HK-2 (cell line): ENCODE measurements around the gene TMEM94.
"Not testable (repeated sequence)": the region's sequence is repeated elsewhere in the genome, so short reads cannot be mapped to it uniquely, and the experiment has no call there.

Experiments
- DNase-seq: peaks from one replicate; pipeline ENCODE4 v3.0.0-alpha.2; 2018; ENCODE audit not compliant: unreplicated experiment

The TMEM94 gene

DNA sequence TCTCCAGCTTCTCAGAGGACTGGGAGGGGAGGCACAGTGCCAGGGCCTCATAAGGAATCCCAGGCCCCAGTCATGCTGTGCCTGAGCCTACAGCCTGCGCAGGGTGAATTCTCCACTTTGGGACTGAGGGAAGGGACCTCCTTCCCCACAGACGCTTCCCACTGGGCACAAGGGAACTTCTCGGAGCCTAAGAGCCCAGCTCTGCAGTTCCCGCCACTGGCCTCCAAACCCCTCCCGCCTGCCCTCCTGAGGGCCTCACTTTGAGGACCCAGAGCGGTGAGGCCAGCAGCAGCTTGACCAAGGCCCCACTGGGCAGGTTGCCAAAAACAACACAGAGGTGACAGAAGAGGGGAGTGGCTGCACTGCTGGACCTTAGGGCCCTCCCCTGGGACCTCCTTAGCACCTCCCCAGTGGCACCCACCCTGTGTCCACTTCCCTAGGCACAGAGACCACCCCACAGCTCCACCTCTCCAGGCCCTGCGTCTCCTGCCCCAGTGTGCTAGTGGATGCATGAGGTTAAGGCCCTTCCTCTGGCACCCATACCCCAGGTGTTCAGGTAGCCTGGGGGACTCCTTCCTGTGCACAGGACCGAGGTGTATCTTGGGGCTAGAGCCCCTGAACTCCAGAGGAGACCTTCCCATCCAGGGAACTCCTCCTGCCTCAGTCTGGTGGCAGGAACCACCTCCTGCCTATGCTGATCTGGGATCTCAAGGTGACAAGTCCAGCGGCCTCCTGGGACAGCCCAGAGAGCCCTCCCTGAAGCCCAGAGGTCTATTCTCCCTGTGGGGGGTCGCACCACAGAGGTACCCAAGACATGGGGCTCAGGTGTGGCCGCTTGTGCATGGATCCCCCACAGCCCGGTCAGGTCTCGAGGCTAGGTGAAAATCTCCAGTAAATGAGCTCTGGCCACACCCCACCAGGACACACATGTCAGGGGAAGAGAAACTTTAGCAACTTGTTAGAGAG, 55.5 kb downstream of the TMEM94 start:
- DNase-seq = peak; percentile 48

DNA sequence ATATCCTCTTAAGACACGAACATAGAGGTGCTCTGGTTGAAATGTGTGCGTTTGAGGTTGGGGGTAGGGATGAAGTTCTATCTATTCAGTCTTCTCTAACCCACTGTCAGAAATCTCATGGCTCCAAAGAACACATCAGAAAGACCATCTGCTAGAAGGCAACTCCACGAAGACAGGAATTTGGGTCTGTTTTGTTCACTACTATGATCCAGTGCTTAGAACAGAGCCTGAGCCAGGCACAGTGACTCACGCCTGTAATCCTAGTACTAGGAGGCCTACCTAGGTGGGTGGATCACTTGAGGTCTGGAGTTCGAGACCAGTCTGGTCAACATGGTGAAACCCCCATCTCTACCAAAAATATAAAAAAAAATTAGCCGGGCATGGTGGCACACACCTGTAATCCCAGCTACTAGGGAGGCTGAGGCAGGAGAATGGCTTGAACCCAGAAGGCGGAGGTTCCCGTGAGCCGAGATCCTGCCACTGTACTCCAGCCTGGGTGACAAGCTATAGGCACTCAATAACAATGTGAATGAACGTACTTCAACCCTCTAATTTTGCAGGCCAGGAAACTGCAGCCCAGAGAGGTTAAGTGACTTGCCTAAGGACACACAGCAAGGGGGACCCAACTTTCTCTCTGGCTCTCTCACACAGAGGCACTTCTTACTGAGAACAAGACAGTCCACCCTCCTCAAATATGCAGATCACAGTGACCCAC, 56.6 kb downstream of the TMEM94 start:
- DNase-seq = no peak

DNA sequence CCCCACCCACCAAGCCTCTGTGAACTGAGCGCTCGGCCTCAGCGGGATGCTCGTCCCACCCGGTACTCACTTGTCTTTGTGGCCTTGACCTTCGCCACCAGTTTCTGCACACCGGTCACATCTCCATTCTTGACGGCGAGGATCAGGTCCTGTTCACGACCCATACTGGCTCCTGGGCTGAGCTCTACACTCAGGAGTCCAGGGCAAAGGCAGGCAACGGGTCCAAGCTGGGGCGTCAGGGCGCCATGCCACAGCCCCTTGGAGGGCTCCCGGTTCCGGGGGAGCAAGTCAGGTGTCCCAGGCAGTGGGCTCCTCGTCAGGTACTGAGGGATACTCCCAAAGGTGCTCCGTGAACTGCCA, 57.2 kb downstream of the TMEM94 start:
- DNase-seq = no peak

DNA sequence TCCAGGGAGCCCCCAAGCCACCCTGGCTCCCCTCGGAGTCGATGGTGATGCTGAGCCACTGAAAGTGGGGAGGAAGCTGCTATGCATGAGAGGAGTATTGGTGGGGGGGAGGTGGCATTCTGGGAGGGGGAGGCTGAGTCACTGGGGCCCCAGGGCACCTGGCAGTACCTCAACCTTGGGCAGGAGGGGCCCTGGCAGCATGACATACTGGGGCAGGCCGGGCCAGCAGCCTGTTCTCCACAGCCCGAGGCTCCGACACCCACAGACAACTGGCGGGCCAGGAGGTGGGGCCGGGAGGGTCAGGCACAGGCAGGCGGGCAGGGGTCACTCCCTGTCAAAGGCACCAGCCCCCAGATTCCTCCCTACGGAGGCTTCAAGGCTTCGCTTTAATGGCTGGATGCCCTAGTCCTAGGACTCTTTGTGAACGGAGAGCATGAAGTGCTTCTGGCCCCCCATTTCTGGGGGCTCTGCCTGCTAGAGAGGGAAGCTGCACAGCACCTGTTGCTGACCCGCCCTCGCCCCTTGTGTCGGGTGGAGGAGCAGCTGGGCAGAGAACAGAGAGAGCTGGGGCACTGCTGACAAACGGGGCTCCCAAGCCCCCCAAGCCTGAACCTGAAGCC, 58.0 kb downstream of the TMEM94 start:
- DNase-seq = peak; percentile 58

DNA sequence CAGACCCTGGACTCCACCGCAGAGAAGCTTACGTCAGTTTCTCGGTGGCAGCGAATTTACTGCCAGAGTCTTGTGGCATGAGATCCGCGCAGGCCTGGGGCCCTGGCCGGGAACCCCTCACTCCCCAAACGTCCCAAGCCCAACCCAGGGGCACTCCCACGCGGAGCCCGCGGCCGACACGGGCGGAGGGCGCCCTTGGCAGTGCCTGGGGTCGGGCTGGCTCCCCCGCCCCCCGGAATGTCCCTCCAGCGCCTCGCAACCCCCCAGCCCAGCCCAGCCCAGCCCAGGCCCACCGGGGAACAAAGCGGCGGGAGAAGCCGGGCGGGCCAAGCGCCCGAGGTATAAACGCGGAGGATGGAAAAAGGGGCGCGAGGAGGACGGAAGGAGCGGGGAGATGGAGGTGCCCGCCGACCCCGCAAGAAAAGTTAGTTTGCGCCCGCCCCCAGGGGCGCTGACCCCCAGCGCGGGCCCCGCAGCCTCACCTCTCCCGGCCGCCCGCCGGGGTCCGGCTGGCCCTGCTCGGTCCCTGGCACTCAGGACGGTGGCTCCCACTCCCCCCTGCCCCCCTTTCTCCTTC, 58.6 kb downstream of the TMEM94 start:
- DNase-seq = peak; percentile 27

DNA sequence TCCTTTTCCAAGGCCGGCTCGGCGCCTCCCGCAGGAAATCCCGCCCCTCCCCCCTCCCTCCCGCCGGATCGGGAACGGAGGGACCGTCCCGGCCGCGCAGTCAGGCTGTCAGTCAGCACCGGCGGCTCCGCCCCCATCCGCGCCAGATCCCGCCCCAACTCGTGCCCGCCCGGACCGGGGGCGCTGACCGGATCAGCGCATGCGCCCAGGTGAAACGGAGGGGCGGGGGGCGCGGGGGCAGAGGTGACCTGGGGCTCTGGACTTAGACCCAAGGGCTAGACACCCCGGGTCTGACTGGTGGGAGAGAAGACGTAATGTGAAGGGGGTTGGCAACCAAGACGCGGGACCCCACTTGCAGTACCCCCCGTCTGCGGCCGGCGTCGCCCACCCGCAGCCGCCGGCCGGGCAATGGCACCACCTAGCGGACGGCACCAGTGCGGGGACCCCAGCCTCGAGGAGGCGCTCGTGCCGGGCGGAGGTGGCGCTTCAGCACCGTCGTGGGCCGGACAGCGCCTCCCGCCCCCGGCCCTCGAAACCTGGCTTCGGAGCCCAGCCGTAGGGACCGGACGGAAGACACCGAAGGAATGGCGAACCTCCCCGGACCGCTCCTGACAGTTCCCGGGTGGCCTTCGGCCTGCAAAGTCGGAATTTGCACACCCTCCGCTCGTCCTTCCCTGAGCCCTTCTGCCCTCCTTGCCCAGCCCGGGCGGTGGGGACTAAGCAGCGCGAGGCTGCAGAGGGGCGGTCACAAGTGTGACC, 59.2 kb downstream of the TMEM94 start, which contains the start of gene CASKIN2:
Gene CASKIN2 (minus strand): TSS at position 42 of the 759 bp plus-strand sequence. CDS start 1,733 bp downstream, outside the sequence.
- DNase-seq = peak; percentile 95

DNA sequence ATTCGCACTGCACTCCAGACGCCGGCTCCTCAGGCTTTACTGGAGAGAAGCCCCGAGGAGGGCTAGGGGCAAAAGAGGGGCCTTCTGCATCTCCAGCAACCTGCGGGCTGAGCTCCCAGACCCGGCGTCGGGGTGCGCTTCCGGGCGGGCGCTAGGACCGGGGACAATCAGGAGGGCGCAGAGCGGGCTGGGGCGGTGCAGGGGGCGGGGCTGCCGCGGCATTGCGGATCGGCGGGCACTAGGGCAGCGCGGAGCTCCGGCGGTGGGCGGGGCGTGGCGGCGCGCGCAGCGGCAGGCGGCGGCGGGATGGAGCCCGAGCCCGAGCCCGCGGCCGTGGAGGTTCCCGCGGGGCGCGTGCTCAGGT, 59.8 kb downstream of the TMEM94 start, which contains the start of gene TSEN54:
Gene TSEN54 (plus strand): TSS at position 274 of the 364 bp plus-strand sequence. CDS start 33 bp downstream, at position 307.
- peak; percentile 93 for DNase-seq

DNA sequence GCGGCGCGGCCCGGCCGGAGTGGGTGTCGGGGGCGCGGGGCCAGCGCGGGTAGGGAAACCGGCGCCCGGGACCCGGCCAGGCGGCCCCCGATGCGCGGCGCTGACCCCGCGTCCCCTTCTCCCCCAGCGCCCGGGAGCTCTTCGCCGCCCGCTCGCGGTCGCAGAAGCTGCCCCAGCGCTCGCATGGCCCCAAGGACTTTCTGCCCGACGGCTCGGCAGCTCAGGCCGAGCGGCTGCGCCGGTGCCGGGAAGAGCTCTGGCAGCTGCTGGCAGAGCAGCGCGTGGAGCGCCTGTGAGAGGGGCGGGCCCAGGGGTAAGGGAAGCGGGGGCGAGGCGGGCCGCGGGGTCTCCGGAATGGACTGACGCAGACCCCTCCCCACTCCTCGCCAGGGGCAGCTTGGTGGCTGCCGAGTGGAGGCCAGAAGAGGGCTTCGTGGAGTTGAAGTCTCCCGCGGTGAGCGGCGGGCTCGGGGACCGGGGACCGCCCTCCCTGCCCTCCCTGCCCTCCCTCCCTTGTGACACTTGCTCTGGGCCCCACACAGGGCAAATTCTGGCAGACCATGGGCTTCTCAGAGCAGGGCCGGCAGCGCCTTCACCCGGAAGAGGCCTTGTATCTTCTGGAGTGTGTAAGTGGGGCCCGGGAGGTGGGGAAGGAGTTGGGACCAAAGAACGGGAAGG, 60.3 kb downstream of the TMEM94 start:
- peak; percentile 39 for DNase-seq

DNA sequence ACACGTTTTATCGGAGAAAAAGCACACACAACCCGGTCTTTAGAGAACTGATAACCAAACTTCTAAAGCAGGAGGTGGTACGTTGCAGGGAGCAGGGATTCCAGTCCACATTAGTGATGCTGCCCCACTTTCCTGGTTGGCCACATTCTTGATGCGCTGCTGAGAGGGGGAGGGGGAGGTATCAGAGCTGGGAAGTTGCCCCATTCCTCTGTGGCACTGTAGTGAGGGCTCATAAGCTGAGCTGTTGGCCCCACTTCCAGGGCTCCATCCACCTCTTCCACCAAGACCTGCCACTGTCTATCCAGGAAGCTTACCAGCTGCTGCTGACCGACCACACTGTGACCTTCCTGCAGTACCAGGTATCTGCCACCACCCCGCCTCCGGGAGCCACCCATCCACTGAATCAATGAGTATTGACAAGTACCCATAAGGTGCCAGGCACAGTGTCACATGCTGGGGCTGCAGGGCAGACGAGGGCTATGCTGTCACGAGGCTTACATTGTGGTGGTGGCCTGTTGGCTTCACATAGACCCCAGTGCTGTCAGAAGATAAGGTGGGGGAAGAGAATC, 60.9 kb downstream of the TMEM94 start:
- DNase-seq = no peak

DNA sequence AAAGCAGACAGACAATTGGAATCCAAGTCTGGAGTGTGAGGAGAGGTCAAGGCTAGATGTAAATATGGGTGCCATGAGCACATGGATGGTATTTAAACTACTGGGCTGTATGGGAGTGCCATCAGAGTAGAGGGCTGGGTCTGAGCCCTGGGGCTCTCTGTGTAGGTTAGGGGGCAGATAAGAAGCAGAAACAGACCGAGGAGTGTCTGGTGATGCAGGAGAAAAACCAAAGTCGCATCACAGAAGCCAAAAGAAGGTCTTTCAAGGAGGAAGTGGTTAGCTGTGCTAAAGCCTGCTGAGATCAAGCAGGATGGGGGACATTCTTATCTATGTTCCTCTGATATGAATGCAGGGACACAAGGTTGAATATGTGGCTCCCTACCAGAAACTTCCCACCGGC, 61.8 kb downstream of the TMEM94 start:
- no peak for DNase-seq

DNA sequence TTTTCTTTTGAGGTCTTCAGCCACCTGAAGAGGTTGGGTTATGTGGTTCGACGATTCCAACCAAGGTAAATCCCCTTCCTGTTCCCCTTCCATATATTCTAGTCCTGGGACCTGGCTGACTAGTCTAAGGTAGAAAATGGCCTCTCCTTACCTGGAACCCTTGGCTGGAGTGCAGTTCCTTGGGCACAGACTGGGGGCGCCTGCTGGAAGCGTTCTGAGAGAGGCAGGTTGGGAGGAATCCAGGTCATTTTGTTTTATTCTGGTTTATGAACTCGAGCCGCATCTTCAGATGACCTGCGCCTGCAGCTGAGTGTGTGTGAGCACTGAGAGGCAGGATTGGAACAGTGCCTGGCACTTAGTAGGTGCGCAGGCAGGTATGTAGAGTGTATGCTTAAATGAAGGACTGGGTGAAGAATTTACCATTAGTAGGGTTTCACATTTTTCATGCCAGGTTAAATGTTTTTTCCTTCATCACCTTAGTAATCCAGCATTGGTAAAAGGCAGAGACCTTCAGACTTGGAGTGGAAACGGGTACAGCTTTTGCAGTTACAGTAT, 62.6 kb downstream of the TMEM94 start:
- DNase-seq = no peak

DNA sequence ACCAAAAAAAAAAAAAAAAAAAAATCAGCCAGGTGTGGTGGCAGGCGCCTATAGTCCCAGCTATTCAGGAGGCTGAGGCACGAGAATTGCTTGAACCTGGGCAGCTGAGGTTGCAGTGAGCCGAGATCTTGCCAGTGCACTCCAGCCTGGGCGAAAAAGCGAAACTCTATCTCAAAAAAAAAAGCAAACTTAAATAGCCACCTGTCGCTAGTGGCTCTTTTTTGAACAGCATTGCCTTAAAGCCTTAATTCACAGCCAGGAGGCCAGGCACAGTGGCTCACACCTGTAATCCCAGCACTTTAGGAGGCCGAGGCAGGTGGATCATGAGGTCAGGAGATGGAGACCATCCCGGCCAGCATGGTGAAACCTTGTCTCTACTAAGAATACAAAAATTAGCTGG, 64.0 kb downstream of the TMEM94 start:
- not testable (repeated sequence) for DNase-seq

DNA sequence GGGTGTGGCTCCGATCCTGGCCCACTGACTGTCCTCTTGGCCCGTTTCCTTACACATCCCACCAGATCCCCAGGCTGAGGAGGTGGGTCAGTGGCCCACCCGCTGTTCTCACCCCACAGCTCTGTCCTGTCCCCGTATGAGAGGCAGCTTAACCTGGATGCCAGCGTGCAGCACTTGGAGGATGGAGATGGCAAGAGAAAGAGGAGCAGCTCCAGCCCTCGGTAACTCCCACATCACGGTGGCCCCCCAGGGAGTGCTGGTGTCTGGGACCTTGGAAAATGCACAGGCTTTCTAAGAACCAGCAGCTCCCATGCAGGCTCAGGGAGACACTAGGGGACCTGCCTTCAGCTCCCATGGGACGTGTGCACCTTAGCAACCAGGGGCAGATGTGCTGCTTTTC, 64.9 kb downstream of the TMEM94 start:
- no peak for DNase-seq

DNA sequence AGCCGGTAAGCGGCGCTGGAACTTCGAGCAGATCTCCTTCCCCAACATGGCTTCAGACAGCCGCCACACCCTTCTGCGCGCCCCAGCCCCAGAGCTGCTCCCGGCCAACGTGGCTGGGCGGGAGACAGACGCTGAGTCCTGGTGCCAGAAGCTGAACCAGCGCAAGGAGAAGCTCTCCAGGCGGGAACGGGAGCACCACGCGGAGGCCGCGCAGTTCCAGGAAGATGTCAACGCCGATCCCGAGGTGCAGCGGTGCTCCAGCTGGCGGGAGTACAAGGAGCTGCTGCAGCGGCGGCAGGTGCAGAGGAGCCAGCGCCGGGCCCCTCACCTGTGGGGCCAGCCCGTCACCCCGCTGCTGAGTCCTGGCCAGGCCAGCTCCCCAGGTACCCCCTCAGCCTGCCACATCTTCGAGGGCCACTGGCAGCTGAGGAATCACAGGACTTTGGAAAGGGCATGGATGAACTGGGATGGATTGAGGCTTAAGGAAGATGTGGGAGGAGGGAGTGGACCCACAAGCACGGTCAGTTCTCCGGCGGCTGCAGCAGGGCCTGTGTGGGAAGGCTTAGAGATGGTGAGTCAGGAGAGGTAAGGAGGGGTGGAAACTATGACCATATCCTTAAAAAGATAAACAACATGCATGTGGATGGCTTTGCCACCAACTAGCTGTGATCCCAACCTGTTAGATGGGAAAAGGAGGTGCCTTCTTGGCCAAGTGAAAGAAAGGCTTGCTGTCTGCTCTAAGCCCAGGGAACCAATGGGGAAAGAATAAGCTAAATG, 65.7 kb downstream of the TMEM94 start:
- DNase-seq = no peak

DNA sequence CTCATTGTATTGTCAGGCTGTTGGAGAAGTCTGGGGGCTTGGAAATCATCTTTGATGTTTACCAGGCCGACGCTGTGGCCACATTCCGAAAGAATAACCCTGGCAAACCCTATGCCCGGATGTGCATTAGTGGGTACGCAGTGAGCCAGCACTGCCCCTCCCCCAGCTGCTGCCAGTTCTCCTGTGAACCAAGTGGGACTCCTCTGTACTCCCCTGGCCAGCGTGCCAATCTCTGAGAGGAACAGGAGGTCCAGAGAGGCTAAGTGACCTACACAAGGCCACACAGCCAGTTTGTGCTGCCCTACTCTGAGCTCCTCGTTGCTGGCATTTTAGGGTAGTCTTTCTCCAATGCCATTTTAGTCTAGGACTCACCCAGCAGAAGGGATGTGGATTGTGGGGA, 67.2 kb downstream of the TMEM94 start:
- DNase-seq = no peak

DNA sequence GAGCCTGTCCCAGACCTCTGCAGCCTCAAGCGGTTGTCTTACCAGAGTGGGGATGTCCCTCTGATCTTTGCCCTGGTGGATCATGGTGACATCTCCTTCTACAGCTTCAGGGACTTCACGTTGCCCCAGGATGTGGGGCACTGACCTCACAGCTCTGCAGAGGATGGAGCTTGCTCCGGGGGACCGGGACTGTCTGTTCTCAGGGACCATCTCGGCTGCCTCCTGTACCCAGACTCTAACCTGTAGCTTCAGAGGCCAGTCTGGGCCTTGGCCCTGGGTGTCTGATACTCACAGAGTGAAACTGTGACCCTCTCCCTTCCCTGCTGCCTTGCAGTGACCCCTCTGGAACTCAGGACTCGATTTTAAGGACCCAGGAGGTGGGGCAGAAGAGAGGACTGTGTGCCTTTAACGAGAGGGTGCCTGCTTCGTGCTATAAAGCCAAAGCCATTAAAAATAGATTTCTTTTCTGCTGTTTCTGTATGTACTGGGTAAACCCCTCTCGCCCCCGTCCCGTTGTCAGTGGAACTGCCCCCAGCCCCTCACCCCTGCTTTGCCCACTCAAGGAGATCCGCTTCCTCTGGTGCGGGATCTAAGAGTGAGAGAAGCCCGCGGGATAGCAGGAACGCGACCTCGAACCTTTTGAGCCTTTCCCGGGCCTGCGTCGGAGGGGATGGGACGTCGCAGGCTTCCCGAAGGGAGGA, 68.0 kb downstream of the TMEM94 start:
- DNase-seq = no peak

DNA sequence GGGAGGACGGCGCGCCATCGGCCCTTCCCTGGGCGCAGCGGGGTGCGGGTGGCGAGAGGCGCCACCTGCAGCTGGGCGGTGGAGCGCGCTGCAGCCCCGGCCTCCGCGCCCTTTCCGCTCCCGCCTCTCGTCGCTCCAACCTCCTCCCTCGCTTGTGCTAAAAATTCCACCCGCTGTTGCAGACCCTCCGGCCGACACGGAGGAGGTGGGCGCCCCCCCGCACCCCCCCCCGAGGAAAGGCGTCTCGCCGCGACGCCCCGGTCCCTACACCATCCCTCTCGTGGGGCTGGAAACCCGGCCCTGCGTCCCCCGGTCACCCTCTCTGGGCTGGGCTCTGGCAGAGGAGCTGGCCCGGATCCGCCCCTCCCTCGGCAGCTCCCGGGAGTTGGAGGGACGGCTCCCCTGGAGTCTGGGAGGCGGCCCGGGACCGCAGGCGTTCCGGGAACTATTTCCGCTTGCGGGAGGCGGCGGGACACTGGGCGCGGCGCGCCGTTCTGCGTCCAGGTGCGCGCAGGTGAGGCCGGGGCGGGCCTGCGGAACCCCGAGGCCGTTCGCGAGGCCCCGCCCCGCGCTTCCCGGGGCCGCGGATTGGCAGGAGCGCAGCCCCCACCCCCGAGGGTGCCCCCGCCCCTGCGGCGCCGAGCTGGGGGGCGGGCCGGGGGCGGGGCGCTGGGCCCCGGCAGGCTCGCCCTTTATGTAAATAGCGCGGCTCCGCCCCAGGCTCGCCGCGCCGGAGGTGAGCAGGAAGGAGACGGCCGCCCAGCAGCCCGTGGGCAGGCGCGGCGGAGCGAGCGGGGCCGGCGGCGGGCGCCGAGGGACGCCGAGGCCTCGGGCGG, 68.8 kb downstream of the TMEM94 start, which contains the start of gene LLGL2:
Gene LLGL2 (plus strand): TSS at position 728 of the 836 bp plus-strand sequence. CDS start 17,730 bp downstream, outside the sequence.
- DNase-seq = no peak
